Measurements from ENCODE around the gene AVEN. TPM values are rescaled to one million over a fixed set of nuclear protein-coding genes. Genes with fewer than 3 reads are reported as not detected.

The AVEN gene
- total and polyA plus RNA-seq, 11 donors, result 16.3 to 37.1 (median 21.0) TPM

- H3K4me1 ChIP-seq, result no peaks in the 10 kb centered on the region
- H3K27me3 ChIP-seq, result no peaks in the 10 kb centered on the region
- no peak overlapping the region for H3K4me3 ChIP-seq
- no peak overlapping the region for H3K27ac ChIP-seq
- ATAC-seq (no peak), DNase-seq (no peak)
- peaks cover 0 to 7% (median 3%) of the 10 kb centered on the region in 9 donors for H3K36me3 ChIP-seq
- TF ChIP-seq POLR2A (IDR thresholded peaks at IDR 0.05) (no peak), CTCF (IDR thresholded peaks at IDR 0.05) (no peak)
- no peaks in the 10 kb centered on the region for H3K9me3 ChIP-seq
- WGBS, 4 donors, result 94 to 97% (median 95%) methylated on average over 13 of the region's 13 CpGs
- intact Hi-C loops (cut with DNase I), result no loop called here
These were observed 181.3 kb downstream of the AVEN start for GRCh38 chr15:33857726-33858125.

- ATAC-seq, result no peak
These were observed 186.4 kb downstream of the AVEN start for GRCh38 chr15:33852570-33852969.

GRCh38 chr15:33852094-33852493, 186.9 kb downstream of the AVEN start:
- Histone ChIP-seq H3K27me3 (no peaks in the 10 kb centered on the region), H3K9me3 (no peaks in the 10 kb centered on the region), H3K36me3 (no peaks in the 10 kb centered on the region), H3K4me3 (no peak overlapping the region), H3K4me1 (no peaks in the 10 kb centered on the region), H3K27ac (no peak overlapping the region)
- intact Hi-C loops (cut with DNase I), result no loop called here
- WGBS, 4 donors, result 63 to 77% (median 76%) methylated on average over 1 of the region's 1 CpG
- DNase-seq (no peak), ATAC-seq (no peak)
- TF ChIP-seq POLR2A (IDR thresholded peaks at IDR 0.05) (no peak), CTCF (IDR thresholded peaks at IDR 0.05) (no peak)

More at GRCh38 chr15:33852570-33852969, 186.4 kb downstream of the AVEN start:
- H3K4me1 ChIP-seq, result no peaks in the 10 kb centered on the region
- no peaks in the 10 kb centered on the region for H3K27me3 ChIP-seq
- H3K4me3 ChIP-seq, result no peak overlapping the region
- WGBS, 4 donors, result 49 to 78% (median 60%) methylated on average over 2 of the region's 2 CpGs
- no peak for TF ChIP-seq CTCF (IDR thresholded peaks at IDR 0.05)
- no peak for TF ChIP-seq POLR2A (IDR thresholded peaks at IDR 0.05)
- H3K9me3 ChIP-seq, result no peaks in the 10 kb centered on the region
- H3K27ac ChIP-seq, result no peak overlapping the region
- DNase-seq, result no peak
- H3K36me3 ChIP-seq, result no peaks in the 10 kb centered on the region
- intact Hi-C loops (cut with DNase I), result no loop called here

- no peaks in the 10 kb centered on the region for H3K4me1 ChIP-seq
- no peak for ATAC-seq
- no peak for TF ChIP-seq POLR2A (IDR thresholded peaks at IDR 0.05)
- no peak for TF ChIP-seq CTCF (IDR thresholded peaks at IDR 0.05)
- intact Hi-C loops (cut with DNase I), result no loop called here
- no peaks in the 10 kb centered on the region for H3K27me3 ChIP-seq
- H3K4me3 ChIP-seq, result no peak overlapping the region
- H3K9me3 ChIP-seq, result no peaks in the 10 kb centered on the region
- 90 to 93% (median 91%) methylated on average over 1 of the region's 1 CpG for WGBS, 4 donors
- DNase-seq, result no peak
- H3K36me3 ChIP-seq, result no peaks in the 10 kb centered on the region
- no peak overlapping the region for H3K27ac ChIP-seq
These were observed 187.9 kb downstream of the AVEN start for GRCh38 chr15:33851079-33851478.

All from heart left ventricle (tissue), 16 donors.